AG04449 (cell line): Measurements from ENCODE around the gene PIP4K2C.
"Not testable (repeated sequence)": the region's sequence is repeated elsewhere in the genome, so short reads cannot be mapped to it uniquely, and the experiment has no call there.

ENCODE experiments used
- CTCF ChIA-PET: fragments of 350-600 bp; formaldehyde crosslinking; extraction: SDS; loops from one replicate; lab custom pipeline; 2021; ENCODE audit warnings: antibody characterized with exemption; lab: Yijun Ruan, JAX
- POLR2A ChIA-PET: fragments of 400-600, 350-600 bp; formaldehyde crosslinking; extraction: SDS; loops from one replicate; lab custom pipeline; 2020; ENCODE audit warnings: antibody characterized with exemption, inconsistent platforms; lab: Yijun Ruan, JAX
- DNase-seq: peaks from one replicate; pipeline ENCODE4 v3.0.0-alpha.2; 2010; ENCODE audit warnings: low read depth, low spot score
- H3K4me3 ChIP-seq: 2 replicates; pipeline ENCODE4 v1.5.1; 2011; ENCODE audit warnings: low read depth, mild to moderate bottlenecking, control low read depth, low read length
- CTCF ChIP-seq: IDR thresholded peaks from one replicate; pipeline ENCODE4 v1.5.1; 2011; ENCODE audit warnings: mild to moderate bottlenecking, moderate library complexity, low read length, control low read depth, inconsistent platforms; ENCODE audit not compliant: insufficient read depth; ENCODE audit errors: missing control alignments

The PIP4K2C gene

GRCh38 chr12:57640175-57641042 is 49.4 kb downstream of the PIP4K2C start:
- no peak overlapping the region for H3K4me3 ChIP-seq
- ChIA-PET CTCF (interaction anchor here (1.1 to 3.6 kb wide), 7 partner anchors 10 to 86 kb away, joined by 3 to 10 read pairs (median 5); no protein-coding TSS in a partner anchor), POLR2A (no interaction called here)
- TF ChIP-seq CTCF = no peak
- no peak for DNase-seq

- H3K4me3 ChIP-seq = no peak overlapping the region
- DNase-seq = no peak
- no peak for TF ChIP-seq CTCF
- POLR2A ChIA-PET = no interaction called here
- CTCF ChIA-PET = interaction anchor here (0.7 to 3.6 kb wide), 10 partner anchors 9 to 93 kb away, joined by 3 to 15 read pairs (median 4); partner anchors contain the start of gene B4GALNT1
These were observed 50.9 kb downstream of the PIP4K2C start for GRCh38 chr12:57641699-57642442.

- H3K4me3 ChIP-seq, DNase-seq, POLR2A ChIA-PET: not testable (repeated sequence)
- CTCF ChIA-PET = interaction anchor here (0.7 to 4.3 kb wide), 4 partner anchors 13 to 62 kb away, joined by 3 to 16 read pairs (median 9); partner anchors contain the start of gene B4GALNT1
These were observed 55.1 kb downstream of the PIP4K2C start for GRCh38 chr12:57645990-57646658.

GRCh38 chr12:57646659-57647049 is 55.7 kb downstream of the PIP4K2C start:
- CTCF ChIA-PET = interaction anchor here (4.3 kb wide), 1 partner anchor 63 kb away, joined by 16 read pairs; no protein-coding TSS in a partner anchor
- H3K4me3 ChIP-seq, POLR2A ChIA-PET, DNase-seq: not testable (repeated sequence)
